Heart left ventricle (tissue), 16 donors: ENCODE measurements around the gene CPLX3. TPM values are rescaled to one million over a fixed set of nuclear protein-coding genes. Genes with fewer than 3 reads are reported as not detected.
A peak's percentile ranks its signal among the peaks of the same experiment; 100 is the strongest.

Experiments used
- ATAC-seq, 4 donors: fragments of 200-7000 bp; cut with Tn5 transposase; one replicate each; pipeline ENCODE4 v1.9.1; 2020 to 2022; ENCODE audit warnings: moderate library complexity in 4 of 4, mild to moderate bottlenecking in 3 of 4, moderate number of reproducible peaks in 1 of 4
- DNase-seq, 5 donors: peaks; one replicate each; pipeline ENCODE4 v3.0.0-alpha.2; 2020
- H3K27ac ChIP-seq, 12 donors: fragments of 200-600 bp; sonication (generic) in 4 of 12; one replicate each; pipeline versions ENCODE4 v1.5.0 to v1.8.0; 2016 to 2022; ENCODE audit warnings: mild to moderate bottlenecking in 2 of 12
- H3K27me3 ChIP-seq, 9 donors: fragments of 200-600 bp; sonication (generic) in 2 of 9; one replicate each; pipeline versions ENCODE4 v1.5.1 to v1.8.0; 2016 to 2022; ENCODE audit warnings: mild to moderate bottlenecking in 3 of 9
- H3K36me3 ChIP-seq, 9 donors: fragments of 200-600 bp; sonication (generic) in 2 of 9; one replicate each; pipeline versions ENCODE4 v1.5.0 to v1.8.0; 2018 to 2022; ENCODE audit warnings: mild to moderate bottlenecking in 2 of 9
- H3K4me1 ChIP-seq, 12 donors: fragments of 200-600 bp; sonication (generic) in 4 of 12; one replicate each; pipeline versions ENCODE4 v1.5.0 to v1.8.0; 2016 to 2022; ENCODE audit warnings: mild to moderate bottlenecking in 3 of 12
- H3K4me3 ChIP-seq, 12 donors: fragments of 200-600 bp; sonication (generic) in 4 of 12; one replicate each; pipeline versions ENCODE4 v1.5.0 to v1.8.0; 2017 to 2022; ENCODE audit warnings: mild to moderate bottlenecking in 9 of 12, moderate library complexity in 4 of 12
- H3K9me3 ChIP-seq, 12 donors: fragments of 200-600 bp; sonication (generic) in 4 of 12; one replicate each; pipeline versions ENCODE4 v1.5.0 to v1.8.0; 2016 to 2022; ENCODE audit warnings: mild to moderate bottlenecking in 1 of 12
- POLR2A ChIP-seq, 2 donors: fragments of 450-650 bp; IDR thresholded peaks; one replicate each; pipeline ENCODE4 v1.6.1; 2017; ENCODE audit warnings: antibody characterized with exemption in 2 of 2, mild to moderate bottlenecking in 2 of 2, moderate library complexity in 2 of 2
- WGBS, 4 donors: extraction: QIAGEN DNeasy Blood & Tissue Kit in 2 of 4; methylation state at CpG; one replicate each; pipeline versions ENCODE4 v1.1.5 to v1.1.7; 2013 to 2018; 5-methylcytosine and 5-hydroxymethylcytosine counted together
- intact Hi-C, 10 donors: fragments of 100-400 bp; cut with DNase I; formaldehyde crosslinking; loops; one replicate each; pipeline versions ENCODE4 v1.11.1 to v1.14.2; 2022
- polyA plus RNA-seq, 2 donors: library from polyadenylated mRNA; stranded (reverse); fragments of 200-250 nt; gene quantifications; one replicate each; pipeline ENCODE4 v1.2.3, GENCODE V29; 2013
- total RNA-seq, 9 donors: library from RNA; depleted of rRNA in 2 of 9; stranded (reverse); fragments of >200 nt in 2 of 9; fragmentation: NEBNext Ultra II Directional in 3 of 9; extraction: Animal tissue kit (Norgen Biotek cat#: 25700) in 3 of 9; gene quantifications; one replicate each; pipeline versions ENCODE4 v1.1.0 to v1.2.4, GENCODE V29; 2016 to 2023
- TF ChIP-seq, protein P1 (sequence below), 12 donors: fragments of 200-600 bp; sonication (generic) in 4 of 12; IDR thresholded peaks; one replicate each; pipeline versions ENCODE4 v1.5.0 to v1.8.0; 2018 to 2022; ENCODE audit warnings: antibody characterized with exemption in 12 of 12, mild to moderate bottlenecking in 5 of 12
- donor health status: ischemic (EF 13 %, LVEDD 7.1; RV severe dilation, severe dysfunction).
- donor health status: healthy with polysubstance abuse.
- donor health status: DM: no; HTN: yes; CAD: no.
- donor health status: DM: no; HTN: no; CAD: no.
- donor health status: ischemic (EF 25% LVEDD 6.9; RV normal size, moderate dysfunction).
- donor health status: ischemic (EF 25% LVEDD 5.7; RV mildly dilated, moderate dysfunction).
- donor health status: healthy.
- donor health status: DM: yes; HTN: yes; CAD: no.
- donor health status: ischemic (EF 35%, LVEDD 5.7; RV mildly dilated, moderate dysfunction).
- donor health status: nonischemic (EF 11% LVEDD 7.7; RV severe dilation, severe dysfunction).
- donor health status: DM: yes; HTN: yes; CAD: no.
- donor health status: PGD.
- donor health status: ischemic (EF 29% LVEDD 5.4; RV normal size, mild dysfunction).
- donor health status: nonischemic (EF 23%, LVEDD 6.1; RV moderate dilation, normal function).

The CPLX3 gene
- total and polyA plus RNA-seq, 11 donors, result 0.06 to 3.3 (median 1.6) TPM; not detected in 3

DNA sequence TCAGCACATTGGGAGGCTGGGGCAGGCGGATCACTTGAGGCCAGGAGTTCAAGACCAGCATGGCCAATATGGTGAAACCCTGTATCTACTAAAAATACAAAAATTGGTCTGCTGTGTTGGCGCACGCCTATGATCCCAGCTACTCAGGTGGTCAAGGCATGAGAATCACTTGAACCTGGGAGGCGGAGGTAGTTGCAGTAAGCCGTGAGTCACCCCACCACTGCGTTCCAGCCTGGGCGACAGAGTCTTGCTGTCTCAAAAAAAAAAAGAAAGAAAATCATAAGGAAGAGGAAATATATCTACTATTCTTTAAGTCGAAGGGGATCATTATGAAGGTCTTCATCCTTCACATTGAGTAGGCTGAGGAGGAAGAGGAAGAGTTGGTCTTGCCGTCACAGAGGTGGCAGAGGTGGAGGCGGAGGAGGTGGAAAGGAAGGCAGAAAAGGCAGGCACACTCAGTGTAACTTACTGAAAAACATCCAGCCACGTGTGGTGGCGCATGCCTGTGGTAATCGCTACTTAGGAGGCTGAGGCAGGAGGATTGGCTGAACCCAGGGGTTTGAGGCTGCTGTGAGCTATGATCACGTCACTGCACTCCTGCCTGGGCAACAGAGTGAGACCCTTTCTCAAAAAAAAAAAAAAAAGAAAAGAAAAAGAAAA, 30.3 kb upstream of the CPLX3 start:
- no peak for ATAC-seq
- H3K27me3 ChIP-seq, result no peaks in the 10 kb centered on the region
- H3K4me1 ChIP-seq, result peaks cover 0 to 86% (median 43%) of the 10 kb centered on the region in 12 donors
- TF ChIP-seq, protein P1, sequence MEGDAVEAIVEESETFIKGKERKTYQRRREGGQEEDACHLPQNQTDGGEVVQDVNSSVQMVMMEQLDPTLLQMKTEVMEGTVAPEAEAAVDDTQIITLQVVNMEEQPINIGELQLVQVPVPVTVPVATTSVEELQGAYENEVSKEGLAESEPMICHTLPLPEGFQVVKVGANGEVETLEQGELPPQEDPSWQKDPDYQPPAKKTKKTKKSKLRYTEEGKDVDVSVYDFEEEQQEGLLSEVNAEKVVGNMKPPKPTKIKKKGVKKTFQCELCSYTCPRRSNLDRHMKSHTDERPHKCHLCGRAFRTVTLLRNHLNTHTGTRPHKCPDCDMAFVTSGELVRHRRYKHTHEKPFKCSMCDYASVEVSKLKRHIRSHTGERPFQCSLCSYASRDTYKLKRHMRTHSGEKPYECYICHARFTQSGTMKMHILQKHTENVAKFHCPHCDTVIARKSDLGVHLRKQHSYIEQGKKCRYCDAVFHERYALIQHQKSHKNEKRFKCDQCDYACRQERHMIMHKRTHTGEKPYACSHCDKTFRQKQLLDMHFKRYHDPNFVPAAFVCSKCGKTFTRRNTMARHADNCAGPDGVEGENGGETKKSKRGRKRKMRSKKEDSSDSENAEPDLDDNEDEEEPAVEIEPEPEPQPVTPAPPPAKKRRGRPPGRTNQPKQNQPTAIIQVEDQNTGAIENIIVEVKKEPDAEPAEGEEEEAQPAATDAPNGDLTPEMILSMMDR (IDR thresholded peaks at IDR 0.05), result no peak
- TF ChIP-seq POLR2A (IDR thresholded peaks at IDR 0.05), result no peak
- peaks cover 0 to 50% (median 18%) of the 10 kb centered on the region in 9 donors for H3K36me3 ChIP-seq
- 89 to 94% (median 93%) methylated on average over 14 of the region's 14 CpGs for WGBS, 4 donors
- no peak for DNase-seq
- H3K4me3 ChIP-seq, result no peak overlapping the region
- no peaks in the 10 kb centered on the region for H3K9me3 ChIP-seq
- intact Hi-C loops, result no loop called here
- peak overlapping the region in 1 of 12 donors; percentile 55 for H3K27ac ChIP-seq

- Histone ChIP-seq H3K4me1 (peaks cover 0 to 61% (median 20%) of the 10 kb centered on the region in 12 donors), H3K4me3 (no peak overlapping the region), H3K9me3 (no peaks in the 10 kb centered on the region), H3K27ac (peak overlapping the region in 6 of 12 donors; percentile 12 to 71 (median 46)), H3K27me3 (no peaks in the 10 kb centered on the region), H3K36me3 (peaks cover 0 to 63% (median 43%) of the 10 kb centered on the region in 9 donors)
- TF ChIP-seq, protein P1 (IDR thresholded peaks at IDR 0.05), result peak in 7 of 12 donors; percentile 7 to 33 (median 17)
- no peak for TF ChIP-seq POLR2A (IDR thresholded peaks at IDR 0.05)
- WGBS, 4 donors, result 65 to 85% (median 69%) methylated on average over 21 to 25 of the region's 25 CpGs
- peak; percentile 66 to 73 (median 70) for ATAC-seq
- intact Hi-C loops, result loop anchor here in 1 of 10 donors (2.0 kb wide), 1 partner anchor 26 kb away; no protein-coding TSS in a partner anchor
- peak in 2 of 5 donors; percentile 70 to 76 for DNase-seq
These were observed 27.8 kb upstream of the CPLX3 start for GRCh38 chr15:74798388-74799254.

DNA sequence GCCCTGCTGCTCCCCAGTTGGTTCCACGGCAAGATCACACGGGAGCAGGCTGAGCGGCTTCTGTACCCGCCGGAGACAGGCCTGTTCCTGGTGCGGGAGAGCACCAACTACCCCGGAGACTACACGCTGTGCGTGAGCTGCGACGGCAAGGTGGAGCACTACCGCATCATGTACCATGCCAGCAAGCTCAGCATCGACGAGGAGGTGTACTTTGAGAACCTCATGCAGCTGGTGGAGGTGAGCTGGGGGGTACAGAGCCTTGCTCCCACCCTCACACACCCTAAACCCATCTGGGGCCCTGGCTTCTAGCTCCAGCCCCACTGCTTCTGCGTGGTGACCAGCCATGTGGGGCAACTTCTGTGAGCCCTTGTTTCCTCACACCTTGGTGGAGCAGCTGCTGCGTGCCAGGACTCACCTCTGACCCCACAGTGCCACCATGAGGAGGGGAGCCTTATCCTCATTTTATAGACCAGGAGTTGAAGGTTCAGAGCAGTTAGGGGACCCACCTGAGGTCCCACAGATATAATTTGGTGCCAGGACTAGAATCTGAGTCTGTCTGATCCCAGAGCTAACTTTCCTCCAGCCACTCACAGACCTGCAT, 27.1 kb upstream of the CPLX3 start:
- peaks cover 0 to 56% (median 19%) of the 10 kb centered on the region in 12 donors for H3K4me1 ChIP-seq
- H3K9me3 ChIP-seq, result no peaks in the 10 kb centered on the region
- TF ChIP-seq POLR2A (IDR thresholded peaks at IDR 0.05), result no peak
- TF ChIP-seq, protein P1 (IDR thresholded peaks at IDR 0.05), result no peak
- H3K36me3 ChIP-seq, result peaks cover 0 to 70% (median 48%) of the 10 kb centered on the region in 9 donors
- H3K4me3 ChIP-seq, result no peak overlapping the region
- 68 to 90% (median 87%) methylated on average over 3 to 16 of the region's 16 CpGs for whole genome bisulfite sequencing, 4 donors
- intact Hi-C loops, result loop anchor here in 1 of 10 donors (2.0 kb wide), 1 partner anchor 27 kb away; no protein-coding TSS in a partner anchor
- peak overlapping the region in 6 of 12 donors; percentile 28 to 71 (median 54) for H3K27ac ChIP-seq
- no peaks in the 10 kb centered on the region for H3K27me3 ChIP-seq
- ATAC-seq (no peak), DNase-seq (no peak)
